Osteocyte (in vitro differentiated cells): Measurements from ENCODE around the gene ACOT13. TPM values are rescaled to one million over a fixed set of nuclear protein-coding genes. Genes with fewer than 3 reads are reported as not detected.

Experiments
- DNase-seq: peaks from one replicate; pipeline ENCODE4 v3.0.0; 2021; ENCODE audit warnings: mixed read lengths; ENCODE audit not compliant: unreplicated experiment; ENCODE audit errors: extremely low spot score
- H3K27ac Mint-ChIP-seq: one replicate; pipeline ENCODE4 v1.8.0; 2021; ENCODE audit warnings: mild to moderate bottlenecking, mixed read lengths; ENCODE audit not compliant: unreplicated experiment
- H3K27me3 Mint-ChIP-seq: one replicate; pipeline ENCODE4 v1.8.0; 2021; ENCODE audit warnings: mixed read lengths; ENCODE audit not compliant: unreplicated experiment
- H3K36me3 Mint-ChIP-seq: one replicate; pipeline ENCODE4 v1.8.0; 2021; ENCODE audit warnings: mixed read lengths; ENCODE audit not compliant: unreplicated experiment
- H3K4me1 Mint-ChIP-seq: one replicate; pipeline ENCODE4 v1.8.0; 2021; ENCODE audit warnings: mixed read lengths; ENCODE audit not compliant: unreplicated experiment
- H3K4me3 Mint-ChIP-seq: one replicate; pipeline ENCODE4 v1.8.0; 2021; ENCODE audit warnings: mild to moderate bottlenecking, moderate library complexity, mixed read lengths; ENCODE audit not compliant: unreplicated experiment
- H3K9me3 Mint-ChIP-seq: one replicate; pipeline ENCODE4 v1.8.0; 2021; ENCODE audit warnings: mixed read lengths; ENCODE audit not compliant: unreplicated experiment
- total RNA-seq: library from RNA; stranded (reverse); gene quantifications from 2 replicates; pipeline ENCODE4 v1.2.1, GENCODE V29; 2021
- TF ChIP-seq, protein P1 (sequence below): fragments of 200-600 bp; sonication (generic); IDR thresholded peaks from 2 replicates; pipeline ENCODE4 v1.5.0; 2021; ENCODE audit warnings: antibody characterized with exemption, mild to moderate bottlenecking, moderate library complexity

ACOT13 gene
- total RNA-seq, 1 donor from 2014 or later: 23.9 TPM

GRCh38 chr6:24686408-24686807 lies 19.5 kb downstream of the ACOT13 start:
- no peaks in the 10 kb centered on the region for H3K27me3 Mint-ChIP-seq

GRCh38 chr6:24686946-24687345 lies 20.1 kb downstream of the ACOT13 start:
- Mint-ChIP-seq H3K9me3 (no peaks in the 10 kb centered on the region), H3K27ac (no peak overlapping the region), H3K4me3 (no peak overlapping the region), H3K27me3 (no peaks in the 10 kb centered on the region), H3K4me1 (peaks cover 11% of the 10 kb centered on the region), H3K36me3 (peaks cover 3% of the 10 kb centered on the region)
- no peak for DNase-seq
- TF ChIP-seq, protein P1, sequence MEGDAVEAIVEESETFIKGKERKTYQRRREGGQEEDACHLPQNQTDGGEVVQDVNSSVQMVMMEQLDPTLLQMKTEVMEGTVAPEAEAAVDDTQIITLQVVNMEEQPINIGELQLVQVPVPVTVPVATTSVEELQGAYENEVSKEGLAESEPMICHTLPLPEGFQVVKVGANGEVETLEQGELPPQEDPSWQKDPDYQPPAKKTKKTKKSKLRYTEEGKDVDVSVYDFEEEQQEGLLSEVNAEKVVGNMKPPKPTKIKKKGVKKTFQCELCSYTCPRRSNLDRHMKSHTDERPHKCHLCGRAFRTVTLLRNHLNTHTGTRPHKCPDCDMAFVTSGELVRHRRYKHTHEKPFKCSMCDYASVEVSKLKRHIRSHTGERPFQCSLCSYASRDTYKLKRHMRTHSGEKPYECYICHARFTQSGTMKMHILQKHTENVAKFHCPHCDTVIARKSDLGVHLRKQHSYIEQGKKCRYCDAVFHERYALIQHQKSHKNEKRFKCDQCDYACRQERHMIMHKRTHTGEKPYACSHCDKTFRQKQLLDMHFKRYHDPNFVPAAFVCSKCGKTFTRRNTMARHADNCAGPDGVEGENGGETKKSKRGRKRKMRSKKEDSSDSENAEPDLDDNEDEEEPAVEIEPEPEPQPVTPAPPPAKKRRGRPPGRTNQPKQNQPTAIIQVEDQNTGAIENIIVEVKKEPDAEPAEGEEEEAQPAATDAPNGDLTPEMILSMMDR: no peak

More at GRCh38 chr6:24686408-24686807, 19.5 kb downstream of the ACOT13 start:
- no peak for DNase-seq
- Mint-ChIP-seq H3K9me3 (no peaks in the 10 kb centered on the region), H3K36me3 (peaks cover 3% of the 10 kb centered on the region), H3K4me1 (peaks cover 11% of the 10 kb centered on the region), H3K27ac (no peak overlapping the region), H3K4me3 (no peak overlapping the region)
- TF ChIP-seq, protein P1: no peak

- no peak overlapping the region for H3K27ac Mint-ChIP-seq
- peaks cover 3% of the 10 kb centered on the region for H3K36me3 Mint-ChIP-seq
- TF ChIP-seq, protein P1: no peak
- no peaks in the 10 kb centered on the region for H3K9me3 Mint-ChIP-seq
- H3K27me3 Mint-ChIP-seq: no peaks in the 10 kb centered on the region
- DNase-seq: no peak
- H3K4me1 Mint-ChIP-seq: peaks cover 11% of the 10 kb centered on the region
- no peak overlapping the region for H3K4me3 Mint-ChIP-seq
These were observed 23.1 kb downstream of the ACOT13 start for GRCh38 chr6:24689964-24690363.

GRCh38 chr6:24690593-24690992 lies 23.7 kb downstream of the ACOT13 start:
- no peak for DNase-seq
- Mint-ChIP-seq H3K36me3 (peaks cover 3% of the 10 kb centered on the region), H3K4me1 (peaks cover 11% of the 10 kb centered on the region), H3K27me3 (no peaks in the 10 kb centered on the region), H3K27ac (peak overlapping the region; percentile 23), H3K9me3 (no peaks in the 10 kb centered on the region), H3K4me3 (no peak overlapping the region)
- TF ChIP-seq, protein P1: no peak

GRCh38 chr6:24691550-24691949 lies 24.7 kb downstream of the ACOT13 start:
- H3K36me3 Mint-ChIP-seq: peaks cover 3% of the 10 kb centered on the region
- H3K27me3 Mint-ChIP-seq: no peaks in the 10 kb centered on the region
- TF ChIP-seq, protein P1: no peak

More at GRCh38 chr6:24691550-24691949, 24.7 kb downstream of the ACOT13 start:
- Mint-ChIP-seq H3K9me3 (no peaks in the 10 kb centered on the region), H3K4me1 (peaks cover 11% of the 10 kb centered on the region), H3K4me3 (no peak overlapping the region), H3K27ac (no peak overlapping the region)
- no peak for DNase-seq
